H9 (cell line): ENCODE measurements around the gene NAPA. TPM values are rescaled to one million over a fixed set of nuclear protein-coding genes. Genes with fewer than 3 reads are reported as not detected.

Experiments
- DNase-seq: peaks from one replicate; pipeline ENCODE4 v3.0.0-alpha.2; 2017
- H2AFZ ChIP-seq: one replicate; pipeline ENCODE4 v1.6.1; 2013; ENCODE audit warnings: mild to moderate bottlenecking, low read length, control low read depth, moderate library complexity
- H2AK5ac ChIP-seq: 2 replicates; pipeline ENCODE4 v1.6.1; 2013; ENCODE audit warnings: low read length, control low read depth, mixed read lengths; ENCODE audit not compliant: insufficient read length
- H2BK120ac ChIP-seq: one replicate; pipeline ENCODE4 v1.6.1; 2013; ENCODE audit warnings: low read depth, mild to moderate bottlenecking, low read length, control low read depth, inconsistent platforms; ENCODE audit not compliant: poor library complexity, severe bottlenecking
- H2BK12ac ChIP-seq: 2 replicates; pipeline ENCODE4 v1.6.1; 2013; ENCODE audit warnings: low read length, control low read depth, mixed read lengths, low read depth; ENCODE audit not compliant: insufficient read length
- H2BK15ac ChIP-seq: 2 replicates; pipeline ENCODE4 v1.6.1; 2013; ENCODE audit warnings: low read depth, low read length, control low read depth
- H2BK20ac ChIP-seq: one replicate; pipeline ENCODE4 v1.6.1; 2013; ENCODE audit warnings: low read depth, mild to moderate bottlenecking, low read length, control low read depth, inconsistent platforms; ENCODE audit not compliant: poor library complexity, severe bottlenecking
- H2BK5ac ChIP-seq: 2 replicates; pipeline ENCODE4 v1.6.1; 2013; ENCODE audit warnings: low read length, control low read depth, mixed read lengths; ENCODE audit not compliant: insufficient read length
- H3K14ac ChIP-seq: 2 replicates; pipeline ENCODE4 v1.6.1; 2013; ENCODE audit warnings: low read length, control low read depth; ENCODE audit not compliant: insufficient read depth
- H3K18ac ChIP-seq: 2 replicates; pipeline ENCODE4 v1.6.1; 2013; ENCODE audit warnings: low read depth, mild to moderate bottlenecking, mixed read lengths, low read length, control low read depth; ENCODE audit not compliant: insufficient read length
- H3K23ac ChIP-seq: 2 replicates; pipeline ENCODE4 v1.6.1; 2013; ENCODE audit warnings: low read length, control low read depth, mixed read lengths, low read depth; ENCODE audit not compliant: insufficient read length
- H3K23me2 ChIP-seq: 2 replicates; pipeline ENCODE4 v1.6.1; 2013; ENCODE audit warnings: low read depth, mild to moderate bottlenecking, mixed read lengths, low read length, control low read depth; ENCODE audit not compliant: insufficient read length, poor library complexity, severe bottlenecking
- H3K27ac ChIP-seq: 2 replicates; pipeline ENCODE4 v1.5.1; 2013; ENCODE audit warnings: low read length, control low read depth, mixed read lengths, low read depth; ENCODE audit not compliant: insufficient read length
- H3K27me3 ChIP-seq: 2 replicates; pipeline ENCODE4 v1.6.1; 2013; ENCODE audit warnings: low read length, control low read depth, inconsistent platforms; ENCODE audit not compliant: insufficient read depth
- H3K4ac ChIP-seq: 2 replicates; pipeline ENCODE4 v1.6.1; 2013; ENCODE audit warnings: low read depth, mild to moderate bottlenecking, control low read depth, inconsistent platforms, low read length, moderate library complexity
- H3K4me1 ChIP-seq: 2 replicates; pipeline ENCODE4 v1.6.1; 2013; ENCODE audit warnings: low read length, control low read depth, inconsistent platforms; ENCODE audit not compliant: insufficient read depth
- H3K4me2 ChIP-seq: 2 replicates; pipeline ENCODE4 v1.6.1; 2013; ENCODE audit warnings: low read length, control low read depth, mixed read lengths; ENCODE audit not compliant: insufficient read length, insufficient read depth
- H3K56ac ChIP-seq: 2 replicates; pipeline ENCODE4 v1.6.1; 2013; ENCODE audit warnings: low read depth, mild to moderate bottlenecking, mixed read lengths, low read length, control low read depth; ENCODE audit not compliant: insufficient read length
- H3K79me1 ChIP-seq: 2 replicates; pipeline ENCODE4 v1.6.1; 2013; ENCODE audit warnings: low read depth, mild to moderate bottlenecking, moderate library complexity, low read length, control low read depth, inconsistent platforms; ENCODE audit not compliant: insufficient read depth, poor library complexity, severe bottlenecking
- H3K79me2 ChIP-seq: 2 replicates; pipeline ENCODE4 v1.6.1; 2013; ENCODE audit warnings: low read length, control low read depth, inconsistent platforms; ENCODE audit not compliant: insufficient read depth
- H3K9ac ChIP-seq: 2 replicates; pipeline ENCODE4 v1.6.1; 2013; ENCODE audit warnings: low read length, control low read depth, mixed read lengths; ENCODE audit not compliant: insufficient read length; ENCODE audit errors: extremely low read depth
- H3K9me3 ChIP-seq: one replicate; pipeline ENCODE4 v1.6.1; 2013; ENCODE audit warnings: low read depth, low read length, inconsistent platforms; ENCODE audit not compliant: control insufficient read depth
- H3T11ph ChIP-seq: one replicate; pipeline ENCODE4 v1.6.1; 2013; ENCODE audit warnings: mild to moderate bottlenecking, low read length, control low read depth, inconsistent platforms
- H4K20me1 ChIP-seq: one replicate; pipeline ENCODE4 v1.6.1; 2013; ENCODE audit not compliant: control insufficient read depth, insufficient read length, insufficient read depth
- H4K5ac ChIP-seq: 2 replicates; pipeline ENCODE4 v1.6.1; 2013; ENCODE audit warnings: low read depth, mild to moderate bottlenecking, mixed read lengths, low read length, control low read depth; ENCODE audit not compliant: insufficient read length
- H4K8ac ChIP-seq: replicated peaks from 2 replicates; pipeline ENCODE4 v1.6.1; 2013; ENCODE audit warnings: low read length, control low read depth, mixed read lengths, low read depth; ENCODE audit not compliant: insufficient read length
- H4K91ac ChIP-seq: 2 replicates; pipeline ENCODE4 v1.6.1; 2013; ENCODE audit warnings: low read depth, mild to moderate bottlenecking, moderate library complexity, mixed read lengths, low read length, control low read depth; ENCODE audit not compliant: insufficient read length
- H3K27ac Mint-ChIP-seq, 3 experiments: 2 replicates in 2 of 3; 3 replicates in 1 of 3; pipeline ENCODE4 v1.8.0; 2020 to 2021; ENCODE audit warnings: mixed read lengths in 3 of 3, mild to moderate bottlenecking in 1 of 3, moderate library complexity in 1 of 3
- H3K27me3 Mint-ChIP-seq: 2 replicates; pipeline ENCODE4 v1.8.0; 2021; ENCODE audit warnings: low read depth, mild to moderate bottlenecking, moderate library complexity, mixed read lengths
- H3K36me3 Mint-ChIP-seq, 3 experiments: 2 replicates in 2 of 3; 3 replicates in 1 of 3; pipeline ENCODE4 v1.8.0; 2020 to 2021; ENCODE audit warnings: low read depth in 3 of 3, mixed read lengths in 3 of 3; ENCODE audit not compliant: insufficient read depth in 1 of 3
- H3K4me1 Mint-ChIP-seq, 2 experiments: 2 replicates each; pipeline ENCODE4 v1.8.0; 2020; ENCODE audit warnings: mixed read lengths in 2 of 2
- H3K4me3 Mint-ChIP-seq, 2 experiments: 2 replicates in 1 of 2; 3 replicates in 1 of 2; pipeline ENCODE4 v1.8.0; 2020 to 2021; ENCODE audit warnings: mild to moderate bottlenecking in 2 of 2, mixed read lengths in 2 of 2, moderate library complexity in 1 of 2
- H3K9me3 Mint-ChIP-seq, 2 experiments: 2 replicates in 1 of 2; 3 replicates in 1 of 2; pipeline ENCODE4 v1.8.0; 2020; ENCODE audit warnings: mild to moderate bottlenecking in 2 of 2, mixed read lengths in 2 of 2, moderate library complexity in 1 of 2
- CTCF ChIP-seq: fragments of 200-600 bp; sonication (generic); conservative IDR thresholded peaks from 3 replicates; pipeline ENCODE4 v1.8.0; 2021; ENCODE audit warnings: antibody characterized with exemption, mild to moderate bottlenecking
- WGBS: extraction: QIAGEN DNeasy Blood & Tissue Kit; methylation state at CpG from one replicate; pipeline ENCODE4 v1.1.7; 2013; ENCODE audit warnings: missing lambda C conversion rate, low lambda C conversion rate, mixed read lengths; ENCODE audit not compliant: insufficient read length; ENCODE audit errors: extremely low coverage; 5-methylcytosine and 5-hydroxymethylcytosine counted together
- total RNA-seq: library from RNA; stranded (reverse); gene quantifications from 2 replicates; pipeline ENCODE4 v1.2.1, GENCODE V29; 2021

Gene NAPA
- total RNA-seq, 1 experiment from 2014 or later: 62.8 TPM

- Mint-ChIP-seq H3K27me3 (peaks cover 3% of the 10 kb centered on the region), H3K9me3 (no peaks in the 10 kb centered on the region)
These were observed 8.6 kb upstream of the NAPA start for GRCh38 chr19:47523473-47523872.

More at GRCh38 chr19:47523473-47523872, 8.6 kb upstream of the NAPA start:
- H3K4me1 ChIP-seq: no peaks in the 10 kb centered on the region
- H3K79me1 ChIP-seq: no peaks in the 10 kb centered on the region
- peak overlapping the region; percentile 46; the same call in 1 of the 2 replicates for H3K14ac ChIP-seq
- H2AFZ ChIP-seq: peak overlapping the region; percentile 29
- no peak overlapping the region for H4K8ac ChIP-seq
- no peak overlapping the region for H3T11ph ChIP-seq
- no peak overlapping the region for H3K27ac ChIP-seq
- no peaks in the 10 kb centered on the region for H4K20me1 ChIP-seq
- H3K9ac ChIP-seq: no peak overlapping the region
- Mint-ChIP-seq H3K4me1 (peaks cover 5 to 15% of the 10 kb centered on the region in 2 experiments; a peak in 3 of 4 replicates), H3K27ac (no peak overlapping the region; a peak in 1 of 7 replicates), H3K4me3 (no peak overlapping the region), H3K36me3 (no peaks in the 10 kb centered on the region; a peak in 1 of 7 replicates)
- no peak overlapping the region for H3K23ac ChIP-seq
- no peak overlapping the region for H3K18ac ChIP-seq
- no peaks in the 10 kb centered on the region for H3K27me3 ChIP-seq
- H3K56ac ChIP-seq: no peak overlapping the region
- H3K23me2 ChIP-seq: no peaks in the 10 kb centered on the region
- H2BK20ac ChIP-seq: no peak overlapping the region
- no peak for DNase-seq
- no peak for TF ChIP-seq CTCF
- H2BK12ac ChIP-seq: no peak overlapping the region
- H2BK120ac ChIP-seq: no peak overlapping the region
- H3K9me3 ChIP-seq: no peaks in the 10 kb centered on the region
- H2BK5ac ChIP-seq: no peak overlapping the region
- H2BK15ac ChIP-seq: no peak overlapping the region
- no peak overlapping the region for H4K91ac ChIP-seq
- no peaks in the 10 kb centered on the region for H3K79me2 ChIP-seq
- no peak overlapping the region for H2AK5ac ChIP-seq
- no peak overlapping the region for H3K4ac ChIP-seq
- H3K4me2 ChIP-seq: no peak overlapping the region
- WGBS: no CpG with 5 or more reads among the region's 7 CpGs
- no peak overlapping the region for H4K5ac ChIP-seq
